T-cell (primary cell): ENCODE results near the gene TMCC2. TPM values are rescaled to one million over a fixed set of nuclear protein-coding genes. Genes with fewer than 3 reads are reported as not detected.
A peak's percentile ranks its signal among the peaks of the same experiment; 100 is the strongest.
"Not testable (repeated sequence)": the region's sequence is repeated elsewhere in the genome, so short reads cannot be mapped to it uniquely, and the experiment has no call there.

Experiments used
- ATAC-seq, 4 experiments: fragments of 200-7000 bp in 3 of 4; fragments of 150-1000 bp in 1 of 4; cut with Tn5 transposase; replicated peaks in 1 of 4; 1 replicate in 3 of 4; 2 replicates in 1 of 4; pipeline ENCODE4 v1.10.0; 2021; ENCODE audit warnings: moderate library complexity in 3 of 4, mild to moderate bottlenecking in 2 of 4, moderate number of reproducible peaks in 1 of 4
- CTCF ChIA-PET, 2 donors: fragments of 300-600 bp; sonication (Branson Sonifier 250); formaldehyde crosslinking; loops; one replicate each; lab custom pipeline; 2022; ENCODE audit warnings: antibody characterized with exemption in 2 of 2; lab: Charles Lee
- POLR2A ChIA-PET, 2 donors: fragments of 300-600 bp; sonication (Branson Sonifier 250); formaldehyde crosslinking; loops; one replicate each; lab custom pipeline; 2022; ENCODE audit warnings: antibody characterized with exemption in 2 of 2; lab: Charles Lee
- DNase-seq, 35 experiments: peaks; one replicate each; pipeline versions ENCODE4 v3.0.0 to v3.0.0-alpha.2; 2013 to 2023
- H3K27ac ChIP-seq: one replicate; pipeline ENCODE4 v1.5.1; 2013; ENCODE audit warnings: low read length
- H3K27me3 ChIP-seq, 2 experiments: replicated peaks in 1 of 2; 1 replicate in 1 of 2; 2 replicates in 1 of 2; pipeline versions ENCODE4 v1.6.1 to v1.7.0; 2013; ENCODE audit warnings: low read length in 1 of 2, mixed read lengths in 1 of 2; ENCODE audit not compliant: control insufficient read depth in 2 of 2, insufficient read depth in 2 of 2; ENCODE audit errors: extremely low read depth in 1 of 2
- H3K36me3 ChIP-seq, 2 donors: 1 replicate in 1 of 2; 2 replicates in 1 of 2; pipeline versions ENCODE4 v1.6.1 to v1.7.0; 2013; ENCODE audit warnings: low read length in 1 of 2; ENCODE audit not compliant: control insufficient read depth in 2 of 2, insufficient read depth in 1 of 2; ENCODE audit errors: extremely low read depth in 1 of 2
- H3K4me1 ChIP-seq, 2 experiments: 1 replicate in 1 of 2; 2 replicates in 1 of 2; pipeline versions ENCODE4 v1.6.1 to v1.7.0; 2013; ENCODE audit warnings: low read length in 2 of 2, mixed read lengths in 1 of 2; ENCODE audit not compliant: insufficient read depth in 2 of 2, control insufficient read depth in 1 of 2; ENCODE audit errors: extremely low read depth in 1 of 2
- H3K4me3 ChIP-seq, 2 donors: 1 replicate in 1 of 2; 2 replicates in 1 of 2; pipeline versions ENCODE4 v1.5.1 to v1.7.0; 2013; ENCODE audit warnings: mild to moderate bottlenecking in 2 of 2, low read length in 1 of 2, moderate library complexity in 1 of 2; ENCODE audit not compliant: control insufficient read depth in 1 of 2; ENCODE audit errors: extremely low read depth in 1 of 2
- H3K9me3 ChIP-seq: 2 replicates; pipeline ENCODE4 v1.7.0; 2013
- H3K27ac Mint-ChIP-seq, 2 donors: one replicate each; pipeline ENCODE4 v1.8.0; 2020 to 2021; ENCODE audit warnings: mild to moderate bottlenecking in 2 of 2, mixed read lengths in 2 of 2
- H3K27me3 Mint-ChIP-seq, 2 donors: one replicate each; pipeline ENCODE4 v1.8.0; 2021 to 2022; ENCODE audit warnings: mixed read lengths in 2 of 2
- H3K36me3 Mint-ChIP-seq: one replicate; pipeline ENCODE4 v1.8.0; 2021; ENCODE audit warnings: mixed read lengths
- H3K4me1 Mint-ChIP-seq, 3 donors: one replicate each; pipeline ENCODE4 v1.8.0; 2020 to 2022; ENCODE audit warnings: mixed read lengths in 3 of 3, mild to moderate bottlenecking in 1 of 3
- H3K4me3 Mint-ChIP-seq, 3 donors: one replicate each; pipeline ENCODE4 v1.8.0; 2020 to 2022; ENCODE audit warnings: mild to moderate bottlenecking in 3 of 3, mixed read lengths in 3 of 3, moderate library complexity in 3 of 3
- H3K9me3 Mint-ChIP-seq, 3 donors: one replicate each; pipeline ENCODE4 v1.8.0; 2020 to 2022; ENCODE audit warnings: mixed read lengths in 3 of 3
- WGBS: methylation state at CpG from one replicate; pipeline ENCODE4 v1.1.5; 2013; ENCODE audit warnings: missing lambda C conversion rate; ENCODE audit not compliant: insufficient coverage; 5-methylcytosine and 5-hydroxymethylcytosine counted together
- total RNA-seq, 35 experiments: library from RNA in 6 of 35; stranded (reverse) in 6 of 35; fragments of 120-200 nt in 1 of 35; gene quantifications; one replicate each; pipeline versions ENCODE4 v1.2.1 to v1.2.4 and lab custom pipeline; 2013 to 2026

TMCC2 gene
- total RNA-seq, 5 donors from 2014 or later (not counting 1 experiment from before 2014, with no cell fraction given) = 1.0 to 3.3 (median 1.8) TPM

- DNase-seq = no peak
Measured at GRCh38 chr1:205232945-205233397, 5.2 kb downstream of the TMCC2 start.

GRCh38 chr1:205233986-205234385 is 6.2 kb downstream of the TMCC2 start:
- CTCF ChIA-PET, ATAC-seq, POLR2A ChIA-PET, H3K9me3 ChIP-seq, DNase-seq, H3K27ac Mint-ChIP-seq, H3K27ac ChIP-seq, H3K4me3 ChIP-seq, H3K36me3 Mint-ChIP-seq, H3K36me3 ChIP-seq, H3K4me3 Mint-ChIP-seq, H3K27me3 Mint-ChIP-seq, H3K9me3 Mint-ChIP-seq: not testable (repeated sequence)
- H3K4me1 ChIP-seq = peaks cover 6 to 16% of the 10 kb centered on the region in 2 experiments
- WGBS = 90% methylated on average over 3 of the region's 7 CpGs
- H3K27me3 ChIP-seq = peaks cover 0 to 10% of the 10 kb centered on the region in 2 experiments
- H3K4me1 Mint-ChIP-seq = peaks cover 11 to 23% (median 20%) of the 10 kb centered on the region in 3 donors

More at GRCh38 chr1:205232945-205233397, 5.2 kb downstream of the TMCC2 start:
- ChIA-PET CTCF (interaction anchor here in 1 of 2 donors (0.6 kb wide), 1 partner anchor 59 kb away, joined by 3 read pairs; no protein-coding TSS in a partner anchor), POLR2A (interaction anchor here in 1 of 2 donors (0.6 kb wide), 1 partner anchor 65 kb away, joined by 4 read pairs; no protein-coding TSS in a partner anchor)
- no peak for ATAC-seq
- no peak overlapping the region for H3K27ac Mint-ChIP-seq
- H3K4me3 Mint-ChIP-seq = no peak overlapping the region
- H3K36me3 Mint-ChIP-seq = no peaks in the 10 kb centered on the region
- WGBS = no CpG with 5 or more reads among the region's 3 CpGs
- Histone ChIP-seq H3K9me3 (no peaks in the 10 kb centered on the region), H3K27me3 (peaks cover 0 to 18% of the 10 kb centered on the region in 2 experiments), H3K36me3 (no peaks in the 10 kb centered on the region), H3K4me3 (no peak overlapping the region), H3K4me1 (peaks cover 9 to 24% of the 10 kb centered on the region in 2 experiments), H3K27ac (no peak overlapping the region)
- H3K9me3 Mint-ChIP-seq = no peaks in the 10 kb centered on the region
- H3K4me1 Mint-ChIP-seq = peaks cover 15 to 27% (median 23%) of the 10 kb centered on the region in 3 donors
- peaks cover 0 to 3% of the 10 kb centered on the region in 2 donors for H3K27me3 Mint-ChIP-seq

DNA sequence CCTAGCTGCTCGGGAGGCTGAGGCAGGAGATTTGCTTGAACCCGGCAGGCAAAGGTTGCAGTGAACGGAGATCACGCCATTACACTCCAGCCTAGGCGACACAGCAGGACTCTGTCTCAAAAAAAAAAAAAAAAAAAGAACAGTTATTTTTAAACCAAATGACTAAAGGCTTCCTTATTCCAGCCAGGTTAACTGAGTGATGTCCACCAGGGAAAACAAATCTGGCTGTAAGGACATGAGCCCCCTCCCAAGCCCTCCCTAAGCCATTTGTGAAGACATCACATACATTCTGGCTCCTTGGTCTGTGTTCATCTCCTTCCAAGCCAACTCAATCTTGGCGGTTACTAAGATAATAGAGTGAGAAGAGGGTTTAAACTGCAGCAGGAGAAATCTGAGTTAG is 8.2 kb downstream of the TMCC2 start:
- no peaks in the 10 kb centered on the region for H3K9me3 Mint-ChIP-seq
- no peak for DNase-seq
- H3K9me3 ChIP-seq = no peaks in the 10 kb centered on the region
- ATAC-seq = no peak
- no peak overlapping the region for H3K27ac ChIP-seq
- H3K4me3 Mint-ChIP-seq = no peak overlapping the region
- POLR2A ChIA-PET = no interaction called here
- no peak overlapping the region for H3K27ac Mint-ChIP-seq
- no peaks in the 10 kb centered on the region for H3K36me3 Mint-ChIP-seq
- no peaks in the 10 kb centered on the region for H3K36me3 ChIP-seq
- H3K4me3 ChIP-seq = no peak overlapping the region
- CTCF ChIA-PET = interaction anchor here in 1 of 2 donors (0.5 kb wide), 1 partner anchor 50 kb away, joined by 3 read pairs; no protein-coding TSS in a partner anchor
- WGBS = 100% methylated on average over 2 of the region's 6 CpGs
- peaks cover 2 to 11% (median 9%) of the 10 kb centered on the region in 3 donors for H3K4me1 Mint-ChIP-seq
- H3K27me3 Mint-ChIP-seq = peaks cover 0 to 3% of the 10 kb centered on the region in 2 donors
- H3K4me1 ChIP-seq = peaks cover 0 to 4% of the 10 kb centered on the region in 2 experiments
- peaks cover 0 to 3% of the 10 kb centered on the region in 2 experiments for H3K27me3 ChIP-seq

- H3K27me3 ChIP-seq = peaks cover 0 to 3% of the 10 kb centered on the region in 2 experiments
- no peaks in the 10 kb centered on the region for H3K36me3 ChIP-seq
- H3K27ac ChIP-seq = no peak overlapping the region
- no peak overlapping the region for H3K27ac Mint-ChIP-seq
- peaks cover 0 to 4% of the 10 kb centered on the region in 2 experiments for H3K4me1 ChIP-seq
- H3K9me3 ChIP-seq = no peaks in the 10 kb centered on the region
- H3K36me3 Mint-ChIP-seq = no peaks in the 10 kb centered on the region
- ChIA-PET POLR2A (no interaction called here), CTCF (interaction anchor here in 1 of 2 donors (0.5 kb wide), 1 partner anchor 49 kb away, joined by 3 read pairs; no protein-coding TSS in a partner anchor)
- no peak overlapping the region for H3K4me3 Mint-ChIP-seq
- peaks cover 2 to 10% (median 9%) of the 10 kb centered on the region in 3 donors for H3K4me1 Mint-ChIP-seq
- no peaks in the 10 kb centered on the region for H3K9me3 Mint-ChIP-seq
- DNase-seq = no peak
- H3K4me3 ChIP-seq = no peak overlapping the region
- ATAC-seq = no peak
- peaks cover 0 to 3% of the 10 kb centered on the region in 2 donors for H3K27me3 Mint-ChIP-seq
- 89% methylated on average over 8 of the region's 8 CpGs for WGBS
Measured at GRCh38 chr1:205236526-205236925, 8.8 kb downstream of the TMCC2 start.

DNA sequence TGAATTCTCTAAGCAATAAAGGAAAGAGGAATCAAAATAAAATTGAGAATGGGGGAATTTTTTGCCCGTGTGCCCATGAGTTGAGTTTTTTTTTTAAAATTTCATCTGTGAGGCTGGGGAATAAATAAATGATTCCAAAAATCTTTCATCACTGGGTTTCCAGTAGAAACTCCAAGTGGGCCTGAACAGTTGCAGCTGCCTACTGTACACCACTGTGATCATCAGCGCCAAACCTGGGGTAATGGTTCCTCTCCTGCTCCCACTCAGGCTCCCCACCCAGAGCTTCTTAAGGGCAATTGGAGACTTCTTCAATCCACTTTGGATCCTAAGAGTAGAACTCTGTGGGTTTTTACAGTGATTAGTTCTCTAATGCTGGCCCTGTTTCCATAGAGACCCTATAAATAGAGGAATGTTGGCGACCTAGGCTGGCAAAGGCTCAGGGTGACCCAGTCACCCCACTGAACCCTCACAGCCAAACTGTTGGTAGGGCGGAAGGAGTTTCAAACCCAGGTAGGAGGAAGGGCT is 9.3 kb downstream of the TMCC2 start:
- peaks cover 0 to 4% of the 10 kb centered on the region in 2 experiments for H3K4me1 ChIP-seq
- H3K36me3 ChIP-seq = no peaks in the 10 kb centered on the region
- H3K4me3 Mint-ChIP-seq = no peak overlapping the region
- no peaks in the 10 kb centered on the region for H3K9me3 ChIP-seq
- H3K27me3 ChIP-seq = peaks cover 0 to 3% of the 10 kb centered on the region in 2 experiments
- H3K4me1 Mint-ChIP-seq = peaks cover 2 to 10% (median 9%) of the 10 kb centered on the region in 3 donors
- ATAC-seq = no peak
- peaks cover 0 to 3% of the 10 kb centered on the region in 2 donors for H3K27me3 Mint-ChIP-seq
- DNase-seq = no peak
- no peak overlapping the region for H3K4me3 ChIP-seq
- no peak overlapping the region for H3K27ac Mint-ChIP-seq
- ChIA-PET POLR2A (no interaction called here), CTCF (no interaction called here)
- H3K9me3 Mint-ChIP-seq = no peaks in the 10 kb centered on the region
- H3K36me3 Mint-ChIP-seq = no peaks in the 10 kb centered on the region
- H3K27ac ChIP-seq = no peak overlapping the region
- WGBS = no CpG with 5 or more reads among the region's 4 CpGs

DNA sequence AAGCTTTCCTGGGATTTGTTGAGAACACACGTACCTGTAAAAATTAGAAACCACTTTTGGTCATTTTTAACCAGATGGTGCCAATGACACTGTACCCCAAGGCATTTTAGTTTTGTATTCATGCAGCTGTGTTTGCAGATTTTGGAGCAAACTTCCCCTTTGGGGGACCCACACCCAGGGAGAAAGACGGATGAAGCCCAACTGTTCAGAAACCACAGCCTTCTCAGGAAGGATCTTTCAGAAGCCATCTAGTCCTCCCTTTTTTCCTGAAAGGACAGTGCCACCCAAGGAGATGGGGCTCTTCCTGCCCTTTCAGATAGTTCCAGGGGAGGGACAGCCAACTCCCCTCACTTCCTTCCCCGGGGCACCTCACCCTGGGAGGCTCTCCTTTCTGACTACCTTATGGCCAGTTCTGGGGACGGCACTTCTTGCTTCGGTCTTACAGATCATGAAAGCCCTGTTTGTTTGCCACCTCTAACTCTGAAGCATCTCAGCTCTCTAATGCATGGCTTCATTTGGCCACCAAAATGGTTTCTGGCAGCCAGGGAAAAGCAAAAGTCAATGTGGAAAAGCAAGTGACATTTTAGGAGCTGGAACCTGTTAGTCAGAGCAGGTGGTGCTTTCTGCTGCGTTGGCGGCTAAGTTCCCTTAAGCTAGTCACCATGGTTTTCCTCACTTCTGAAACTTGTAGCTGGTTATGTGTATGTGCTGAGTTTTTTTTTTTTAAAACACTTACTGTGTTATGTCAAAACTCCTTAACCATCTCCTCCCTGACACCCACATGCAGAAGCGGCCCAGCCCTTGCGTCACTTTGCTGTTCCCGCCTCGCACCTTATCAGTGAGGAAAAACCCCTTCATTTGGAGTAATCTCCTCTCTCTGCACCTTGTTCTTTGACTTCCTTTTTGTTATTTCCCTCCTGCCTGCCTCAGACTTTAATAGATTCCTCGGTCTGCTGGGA is 10.1 kb downstream of the TMCC2 start:
- H3K4me1 ChIP-seq = peaks cover 0 to 4% of the 10 kb centered on the region in 2 experiments
- no peak overlapping the region for H3K4me3 ChIP-seq
- H3K36me3 Mint-ChIP-seq = peaks cover 5% of the 10 kb centered on the region
- H3K27ac ChIP-seq = no peak overlapping the region
- ChIA-PET CTCF (interaction anchor here (0.6 to 0.7 kb wide), 2 partner anchors 116 to 842 kb away, joined by 3 to 5 read pairs; no protein-coding TSS in a partner anchor), POLR2A (no interaction called here)
- H3K27me3 ChIP-seq = peaks cover 0 to 3% of the 10 kb centered on the region in 2 experiments
- 36% methylated on average over 10 of the region's 12 CpGs for WGBS
- H3K4me3 Mint-ChIP-seq = no peak overlapping the region
- H3K27me3 Mint-ChIP-seq = peaks cover 0 to 3% of the 10 kb centered on the region in 2 donors
- H3K27ac Mint-ChIP-seq = no peak overlapping the region
- H3K4me1 Mint-ChIP-seq = peaks cover 2 to 9% (median 7%) of the 10 kb centered on the region in 3 donors
- peak in 1 of 4 experiments; percentile 43 for ATAC-seq
- no peaks in the 10 kb centered on the region for H3K9me3 ChIP-seq
- no peaks in the 10 kb centered on the region for H3K36me3 ChIP-seq
- no peak for DNase-seq
- no peaks in the 10 kb centered on the region for H3K9me3 Mint-ChIP-seq
